ENCODE measurements around the gene TMED3. TPM values are rescaled to one million over a fixed set of nuclear protein-coding genes. Genes with fewer than 3 reads are reported as not detected.

TMED3 gene
- total and polyA plus RNA-seq, 9 of the 15 experiments (the other 6 are each of a cell fraction or from before 2014, with no cell fraction given), result 6.1 to 89.6 (median 51.4) TPM

Other genes starting within 250 kb of the TMED3 start
- gene RASGRF1, start 220.3 kb upstream of the TMED3 start, total RNA-seq (2014; rRNA removed), result not detected in 2 replicates
- 0.04 TPM in 1 of 2 replicates, not detected in the other for gene RASGRF1, start 220.3 kb upstream of the TMED3 start, total RNA-seq (2014; rRNA removed; fragmentation: Illumina TruSeq; extraction: Trizol)
- 0.04 TPM in 2 replicates for gene RASGRF1, start 220.3 kb upstream of the TMED3 start, total RNA-seq (2015; rRNA removed; fragmentation: Illumina TruSeq; extraction: Trizol)
- gene RASGRF1, start 220.3 kb upstream of the TMED3 start, total RNA-seq (2021), result 0.58 TPM in 1 of 2 replicates, not detected in the other
- 0.03 and 0.07 TPM in 2 replicates for gene RASGRF1, start 220.3 kb upstream of the TMED3 start, polyA plus RNA-seq (2011; rRNA removed)
- 0.04 and 0.16 TPM in 2 replicates for gene RASGRF1, start 220.3 kb upstream of the TMED3 start, polyA plus RNA-seq (2014; fragmentation: Illumina TruSeq; extraction: Trizol)
- gene RASGRF1, start 220.3 kb upstream of the TMED3 start, polyA plus RNA-seq (2014; fragmentation: Nextera tagmentation; extraction: Ambion mirVana), result under 1 TPM; 0.03 to 0.06 TPM
- 0.40 TPM in 1 of 2 replicates, not detected in the other for gene RASGRF1, start 220.3 kb upstream of the TMED3 start, polyA plus RNA-seq (2014; rRNA removed)
- gene ANKRD34C, start 28.4 kb upstream of the TMED3 start, total RNA-seq (2014; rRNA removed), result not detected in 2 replicates
- gene ANKRD34C, start 28.4 kb upstream of the TMED3 start, total RNA-seq (2014; rRNA removed; fragmentation: Illumina TruSeq; extraction: Trizol), result not detected in 2 replicates
- gene ANKRD34C, start 28.4 kb upstream of the TMED3 start, total RNA-seq (2015; rRNA removed; fragmentation: Illumina TruSeq; extraction: Trizol), result not detected in 2 replicates
- gene ANKRD34C, start 28.4 kb upstream of the TMED3 start, total RNA-seq (2021), result not detected in 2 replicates
- not detected in 2 replicates for gene ANKRD34C, start 28.4 kb upstream of the TMED3 start, polyA plus RNA-seq (2011; rRNA removed)
- gene ANKRD34C, start 28.4 kb upstream of the TMED3 start, polyA plus RNA-seq (2014; fragmentation: Illumina TruSeq; extraction: Trizol), result not detected in 2 replicates
- under 1 TPM in 1 of 2 experiments, not detected in 1; 0.01 TPM for gene ANKRD34C, start 28.4 kb upstream of the TMED3 start, polyA plus RNA-seq (2014; fragmentation: Nextera tagmentation; extraction: Ambion mirVana)
- 0.08 TPM in 1 of 2 replicates, not detected in the other for gene ANKRD34C, start 28.4 kb upstream of the TMED3 start, polyA plus RNA-seq (2014; rRNA removed)
- 0.50 and 0.65 TPM in 2 replicates for gene MINAR1, start 121.2 kb downstream of the TMED3 start, total RNA-seq (2014; rRNA removed)
- 0.77 and 0.80 TPM in 2 replicates for gene MINAR1, start 121.2 kb downstream of the TMED3 start, total RNA-seq (2014; rRNA removed; fragmentation: Illumina TruSeq; extraction: Trizol)
- 1.2 and 1.3 TPM in 2 replicates for gene MINAR1, start 121.2 kb downstream of the TMED3 start, total RNA-seq (2015; rRNA removed; fragmentation: Illumina TruSeq; extraction: Trizol)
- gene MINAR1, start 121.2 kb downstream of the TMED3 start, total RNA-seq (2021), result 0.72 and 0.89 TPM in 2 replicates
- gene MINAR1, start 121.2 kb downstream of the TMED3 start, polyA plus RNA-seq (2011; rRNA removed), result 0.25 and 0.47 TPM in 2 replicates
- gene MINAR1, start 121.2 kb downstream of the TMED3 start, polyA plus RNA-seq (2014; fragmentation: Illumina TruSeq; extraction: Trizol), result 0.60 and 1.2 TPM in 2 replicates
- gene MINAR1, start 121.2 kb downstream of the TMED3 start, polyA plus RNA-seq (2014; fragmentation: Nextera tagmentation; extraction: Ambion mirVana), result under 1 TPM; 0.21 to 0.31 TPM
- 0.49 and 0.52 TPM in 2 replicates for gene MINAR1, start 121.2 kb downstream of the TMED3 start, polyA plus RNA-seq (2014; rRNA removed)